Measurements from ENCODE around the gene TXNRD3. TPM values are rescaled to one million over a fixed set of nuclear protein-coding genes. Genes with fewer than 3 reads are reported as not detected.

Gene TXNRD3
- total and polyA plus RNA-seq, 2 of the 4 experiments (the other 2 are of a cell fraction) = 3.9 to 8.4 TPM

DNA sequence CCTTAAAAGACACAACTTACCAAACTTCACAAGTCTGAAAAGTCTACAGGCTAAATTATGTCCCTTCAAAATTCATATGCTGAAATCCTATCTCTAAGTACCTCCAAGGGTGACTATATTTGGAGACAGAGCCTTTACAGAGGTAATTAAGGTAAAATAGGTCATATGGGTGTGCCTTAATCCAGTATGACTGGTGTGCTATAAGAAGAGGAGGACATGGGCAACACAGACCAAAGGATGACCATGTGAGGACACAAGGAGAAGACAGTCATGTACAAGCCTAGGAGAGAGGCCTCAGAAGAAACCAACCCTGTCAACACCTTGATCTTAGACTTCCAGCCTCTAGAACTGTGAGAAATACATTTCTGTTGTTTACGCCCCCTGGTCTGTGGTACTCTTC, 32.2 kb downstream of the TXNRD3 start:
- Histone ChIP-seq H4K91ac (ENCODE audit: insufficient read depth, low read depth, low read length) (peak overlapping the region; percentile 55; the same call in 1 of the 2 replicates), H3K9ac (ENCODE audit: low read depth, low read length) (no peak overlapping the region), H3K56ac (ENCODE audit: extremely low read depth, insufficient read depth, low read length) (no peak overlapping the region), H3K9me1 (ENCODE audit: insufficient read depth, low read length) (peaks cover 6% of the 10 kb centered on the region), H2AK5ac (ENCODE audit: low read depth, low read length) (peak overlapping the region; percentile 47; the same call in 1 of the 2 replicates), H3K14ac (replicated peaks; ENCODE audit: low read depth, low read length) (0 out of 2 replicates have a peak overlapping the region, but pooled peaks have one; percentile 8), H3K9me3 (ENCODE audit: control insufficient read depth, insufficient read depth, low read length) (no peaks in the 10 kb centered on the region), H3K79me1 (ENCODE audit: low read depth in 1 of 2, low read length in 2 of 2) (no peaks in the 10 kb centered on the region), H2BK15ac (ENCODE audit: low read depth, low read length) (peak overlapping the region; percentile 51; the same call in 1 of the 3 replicates), H3K23ac (ENCODE audit: low read depth, low read length) (peak overlapping the region; percentile 22; the same call in 1 of the 2 replicates), H2BK120ac (ENCODE audit: low read depth, low read length) (peak overlapping the region; percentile 84), H2AK9ac (replicated peaks; ENCODE audit: low read depth, low read length, poor library complexity) (no peak overlapping the region), H3K4me3 (ENCODE audit: insufficient read depth, low read depth, low read length) (no peak overlapping the region), H2AFZ (replicated peaks; ENCODE audit: low read length, poor library complexity) (no peak overlapping the region), H4K8ac (ENCODE audit: low read depth in 2 of 2, low read length in 2 of 2) (peak overlapping the region; percentile 41 to 75), H2BK5ac (ENCODE audit: low read depth, low read length, poor library complexity, severe bottlenecking) (peak overlapping the region; percentile 25), H3K18ac (ENCODE audit: low read depth, low read length) (peak overlapping the region; percentile 94; the same call in 1 of the 2 replicates), H3K4me2 (ENCODE audit: low read depth, low read length) (no peak overlapping the region), H3K27me3 (ENCODE audit: control insufficient read depth, insufficient read depth, low read length) (no peaks in the 10 kb centered on the region), H4K5ac (ENCODE audit: low read depth, low read length) (peak overlapping the region; percentile 91; the same call in 1 of the 2 replicates), H2BK20ac (ENCODE audit: low read depth, low read length) (peak overlapping the region; percentile 83; the same call in 1 of the 2 replicates), H4K20me1 (ENCODE audit: insufficient read depth, low read length) (no peaks in the 10 kb centered on the region), H3K36me3 (ENCODE audit: control insufficient read depth, insufficient read depth, low read length) (no peaks in the 10 kb centered on the region), H3K4me1 (ENCODE audit: control insufficient read depth, insufficient read depth, low read length) (peaks cover 10% of the 10 kb centered on the region), H3K27ac (ENCODE audit: insufficient read depth, low read length) (no peak overlapping the region), H3K4ac (ENCODE audit: low read depth, low read length) (peak overlapping the region; percentile 28)
- TF ChIP-seq CHD1 (IDR thresholded peaks at IDR 0.05; ENCODE audit: low read depth, low read length) = no peak
- TF ChIP-seq BHLHE40 (IDR thresholded peaks at IDR 0.05; ENCODE audit: low read depth, low read length) = no peak
- TF ChIP-seq, protein P1, sequence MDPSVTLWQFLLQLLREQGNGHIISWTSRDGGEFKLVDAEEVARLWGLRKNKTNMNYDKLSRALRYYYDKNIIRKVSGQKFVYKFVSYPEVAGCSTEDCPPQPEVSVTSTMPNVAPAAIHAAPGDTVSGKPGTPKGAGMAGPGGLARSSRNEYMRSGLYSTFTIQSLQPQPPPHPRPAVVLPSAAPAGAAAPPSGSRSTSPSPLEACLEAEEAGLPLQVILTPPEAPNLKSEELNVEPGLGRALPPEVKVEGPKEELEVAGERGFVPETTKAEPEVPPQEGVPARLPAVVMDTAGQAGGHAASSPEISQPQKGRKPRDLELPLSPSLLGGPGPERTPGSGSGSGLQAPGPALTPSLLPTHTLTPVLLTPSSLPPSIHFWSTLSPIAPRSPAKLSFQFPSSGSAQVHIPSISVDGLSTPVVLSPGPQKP (IDR thresholded peaks at IDR 0.05; ENCODE audit: borderline replicate concordance, low read depth, low read length) = no peak
- in situ Hi-C loops (cut with MboI; ENCODE audit: low sequenced_read_pairs) = no loop called here
- dilution Hi-C loops (cut with HindIII; ENCODE audit: low sequenced_read_pairs, unreplicated experiment) = no loop called here
- ATAC-seq (ENCODE audit: low read depth) = no peak
- WGBS, 2 experiments (ENCODE audit: extremely low coverage in 2 of 2, insufficient read length in 1 of 2) = no CpG with 5 or more reads among the region's 1 CpG
- no TSS peak for BruUV-seq (replicated peaks)
- no peak for DNase-seq
- POLR2A ChIA-PET (ENCODE audit: unreplicated experiment) = no interaction called here
- CTCF ChIA-PET = no interaction called here
- intact Hi-C loops (cut with micrococcal nuclease) = no loop called here
